Muscle of back (tissue), 11 donors: ENCODE measurements around the gene PAM16. TPM values are rescaled to one million over a fixed set of nuclear protein-coding genes. Genes with fewer than 3 reads are reported as not detected.
A peak's percentile ranks its signal among the peaks of the same experiment; 100 is the strongest.
"Not testable (repeated sequence)": the region's sequence is repeated elsewhere in the genome, so short reads cannot be mapped to it uniquely, and the experiment has no call there.

Source experiments
- DNase-seq, 3 donors: peaks; one replicate each; pipeline versions ENCODE4 v3.0.0 to v3.0.0-alpha.2; 2013
- polyA plus RNA-seq, 10 donors: library from polyadenylated mRNA; unstranded; fragments of 120-200 nt; gene quantifications; one replicate each; pipeline ENCODE4 v1.2.1, GENCODE V29; 2013; ENCODE audit not compliant: insufficient read length in 10 of 10

PAM16 gene
- polyA plus RNA-seq, 10 donors: 20.4 to 31.1 (median 22.2) TPM

DNA sequence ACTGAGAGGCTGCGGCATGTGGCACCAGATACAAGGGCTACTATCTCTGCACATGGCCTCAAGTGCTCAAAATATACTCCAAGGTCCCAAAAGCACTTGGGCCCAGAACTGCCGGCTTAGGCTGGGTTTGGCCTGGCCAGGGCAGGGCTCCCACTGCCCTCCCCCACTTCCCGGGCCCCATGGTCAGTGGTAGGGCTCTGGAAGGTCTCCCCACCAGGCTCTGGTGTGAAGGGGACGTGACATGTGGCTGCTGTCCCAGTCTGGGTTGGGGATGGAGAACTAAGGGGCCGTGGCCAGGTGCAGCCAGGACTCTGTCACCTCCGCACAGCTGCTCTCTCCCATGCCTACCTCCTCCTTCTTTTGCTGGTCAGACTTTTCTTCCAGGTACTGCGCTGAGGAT, 5.7 kb upstream of the PAM16 start:
- no peak for DNase-seq

DNA sequence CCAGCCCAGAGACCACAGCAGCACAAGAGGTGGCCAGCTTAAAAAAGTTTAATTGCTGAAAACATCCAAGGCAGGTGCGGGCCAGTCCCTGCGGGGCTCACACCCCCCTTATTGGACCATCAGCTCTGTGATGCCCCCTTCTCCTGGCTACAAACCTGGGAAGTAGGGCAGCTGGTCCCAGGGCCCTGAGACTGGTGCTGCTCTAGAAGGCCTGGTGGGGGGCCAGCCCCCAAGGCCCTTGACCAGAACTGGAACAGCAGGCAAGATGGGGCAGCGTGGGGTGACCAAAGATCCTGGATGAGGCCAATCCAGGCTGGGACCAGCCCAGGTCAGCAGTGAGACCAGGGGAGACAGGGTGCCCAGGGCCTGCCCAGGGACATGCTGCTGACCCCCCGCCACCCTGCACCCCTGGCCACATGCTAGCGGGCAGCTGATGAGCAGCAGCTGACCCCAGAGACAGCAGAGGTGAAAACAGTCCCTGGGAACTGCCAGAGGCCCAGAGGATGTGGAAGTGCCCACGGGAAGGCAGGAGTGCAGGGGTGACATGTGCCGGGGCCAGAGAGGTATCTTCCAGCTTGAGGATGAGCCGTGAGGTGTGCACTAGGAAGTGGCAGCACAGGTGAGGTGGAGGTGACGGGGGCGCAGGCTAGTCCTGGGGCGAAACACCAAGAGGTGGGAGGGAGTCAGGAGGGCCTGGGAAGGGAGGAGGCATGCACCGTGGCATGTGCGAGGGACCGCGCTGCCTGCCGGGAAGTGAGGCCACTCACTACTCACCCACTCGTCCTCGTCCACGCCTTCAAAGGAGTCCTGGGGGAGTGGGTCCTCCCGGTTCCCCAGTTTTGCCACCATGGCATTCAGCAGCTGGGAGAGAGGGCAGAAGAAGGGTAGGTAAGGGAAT, 3.6 kb upstream of the PAM16 start:
- no peak for DNase-seq

GRCh38 chr16:4353675-4354074, 2.6 kb upstream of the PAM16 start:
- no peak for DNase-seq

- DNase-seq: no peak
Observed at GRCh38 chr16:4352843-4353242, 1.7 kb upstream of the PAM16 start.

GRCh38 chr16:4351880-4352279, 759 bp upstream of the PAM16 start:
- peak in 1 of 3 donors; percentile 51 for DNase-seq

- no peak for DNase-seq
Observed at GRCh38 chr16:4350365-4350786, 745 bp downstream of the PAM16 start.

- DNase-seq: no peak
Observed at GRCh38 chr16:4349332-4349731, 1.8 kb downstream of the PAM16 start.

GRCh38 chr16:4347765-4348509, 3.2 kb downstream of the PAM16 start:
- DNase-seq: no peak

- no peak for DNase-seq
Observed at GRCh38 chr16:4347010-4347409, 4.1 kb downstream of the PAM16 start.

DNA sequence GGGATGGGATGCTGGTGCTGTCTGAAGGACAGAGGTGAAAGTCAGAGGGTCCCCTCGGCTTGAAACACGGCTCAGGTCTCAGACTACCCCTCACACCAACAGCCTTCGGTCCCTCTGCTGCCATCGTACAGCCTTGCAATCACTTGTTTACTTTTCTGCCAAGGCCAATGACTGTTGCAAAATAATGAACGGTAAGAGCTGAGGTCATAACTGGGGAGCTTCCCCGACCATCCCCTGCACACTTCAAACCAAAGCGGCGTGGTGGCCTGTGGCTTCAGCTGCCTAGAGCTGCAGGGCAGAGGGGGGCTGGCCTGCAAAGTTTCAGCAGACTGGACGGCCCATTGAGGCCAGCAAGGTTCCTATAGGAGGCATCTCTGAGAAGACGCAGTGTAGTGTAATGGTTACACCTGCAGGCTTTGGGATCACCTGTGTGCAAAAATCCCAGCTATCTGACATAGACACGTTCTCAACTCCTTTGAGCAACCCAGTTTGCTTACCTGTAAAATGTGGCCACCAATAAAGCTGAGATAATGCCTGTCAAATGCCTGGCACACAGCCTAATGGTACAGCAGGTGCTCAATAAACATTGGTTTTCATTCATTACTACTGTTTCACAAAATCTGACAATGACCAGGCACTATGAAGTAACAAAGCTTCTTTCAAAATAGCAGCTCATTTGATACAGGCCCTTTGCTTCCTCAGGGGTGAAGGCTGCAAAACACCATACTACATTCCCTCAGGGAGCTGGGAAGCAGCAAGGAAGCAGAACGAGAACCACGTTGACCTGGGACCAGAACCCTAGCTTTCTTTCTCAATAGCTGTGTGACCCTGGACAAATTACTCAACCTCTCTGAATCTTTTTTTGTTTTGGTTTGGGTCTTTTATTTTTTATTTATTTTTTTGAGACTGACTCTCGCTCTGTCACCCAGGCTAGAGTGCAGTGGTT, 5.0 kb downstream of the PAM16 start:
- DNase-seq: no peak

DNA sequence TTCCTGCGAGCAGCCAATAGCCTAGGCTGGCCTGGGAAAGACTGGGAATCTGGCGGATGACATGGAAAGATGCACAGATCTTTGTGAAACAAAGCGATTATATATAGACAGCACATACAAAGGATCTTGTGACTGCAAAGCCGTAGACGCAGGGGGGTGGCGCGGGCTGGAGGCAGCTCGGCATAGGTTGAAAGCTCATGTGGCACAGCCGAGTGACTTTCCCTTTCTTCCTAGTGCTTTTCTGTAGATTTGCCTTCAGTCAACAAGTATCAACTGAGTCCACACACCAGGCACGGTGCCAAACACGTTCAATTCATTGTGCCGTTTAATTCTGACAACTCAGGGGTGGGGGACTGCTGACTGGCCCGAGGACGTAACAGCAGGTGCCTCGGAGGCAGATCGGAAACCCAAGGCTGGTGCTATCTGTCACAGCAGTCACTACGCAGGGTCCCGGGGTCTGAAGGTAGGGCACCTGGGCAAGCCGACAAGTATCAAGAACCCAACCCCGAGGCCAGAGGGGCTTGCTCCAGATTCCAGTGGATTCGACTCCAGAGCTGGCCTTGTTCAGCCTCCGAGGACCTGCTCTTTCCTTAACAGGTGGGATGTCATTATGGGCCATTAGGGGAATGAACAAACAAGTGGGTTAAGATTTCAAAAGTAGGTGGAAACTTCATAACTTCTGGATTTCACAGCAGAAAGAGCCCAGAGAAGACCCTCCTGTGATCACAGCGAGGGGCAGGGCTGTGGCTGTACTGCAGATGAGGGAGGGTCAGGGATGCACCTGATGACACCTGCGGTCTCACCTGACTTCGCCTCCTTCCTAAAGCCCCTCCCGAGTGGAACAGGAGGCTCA, 5.9 kb downstream of the PAM16 start:
- DNase-seq: no peak

DNA sequence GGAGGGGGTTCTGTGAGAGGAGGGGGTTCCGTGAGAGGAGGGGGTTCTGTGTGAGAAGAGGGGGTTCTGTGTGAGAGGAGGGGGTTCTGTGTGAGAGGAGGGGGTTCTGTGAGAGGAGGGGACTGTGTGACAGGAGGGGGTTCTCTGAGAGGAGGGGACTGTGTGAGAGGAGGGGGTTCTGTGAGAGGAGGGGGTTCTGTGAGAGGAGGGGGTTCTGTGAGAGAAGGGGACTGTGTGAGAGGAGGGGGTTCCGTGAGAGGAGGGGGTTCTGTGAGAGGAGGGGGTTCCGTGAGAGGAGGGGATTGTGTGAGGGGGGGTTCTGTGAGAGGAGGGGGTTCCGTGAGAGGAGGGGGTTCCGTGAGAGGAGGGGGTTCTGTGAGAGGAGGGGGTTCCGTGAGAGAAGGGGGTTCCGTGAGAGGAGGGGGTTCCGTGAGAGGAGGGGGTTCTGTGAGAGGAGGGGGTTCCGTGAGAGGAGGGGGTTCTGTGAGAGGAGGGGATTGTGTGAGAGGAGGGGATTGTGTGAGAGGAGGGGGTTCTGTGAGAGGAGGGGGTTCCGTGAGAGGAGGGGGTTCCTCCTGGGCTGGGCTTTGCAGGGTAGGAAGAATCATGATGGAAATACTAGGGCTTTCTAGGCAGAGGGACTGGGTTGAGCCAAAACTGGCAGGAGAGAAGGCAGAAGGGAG, 6.7 kb downstream of the PAM16 start:
- DNase-seq: not testable (repeated sequence)

- DNase-seq: no peak
Observed at GRCh38 chr16:4342866-4343744, 8.0 kb downstream of the PAM16 start.

DNA sequence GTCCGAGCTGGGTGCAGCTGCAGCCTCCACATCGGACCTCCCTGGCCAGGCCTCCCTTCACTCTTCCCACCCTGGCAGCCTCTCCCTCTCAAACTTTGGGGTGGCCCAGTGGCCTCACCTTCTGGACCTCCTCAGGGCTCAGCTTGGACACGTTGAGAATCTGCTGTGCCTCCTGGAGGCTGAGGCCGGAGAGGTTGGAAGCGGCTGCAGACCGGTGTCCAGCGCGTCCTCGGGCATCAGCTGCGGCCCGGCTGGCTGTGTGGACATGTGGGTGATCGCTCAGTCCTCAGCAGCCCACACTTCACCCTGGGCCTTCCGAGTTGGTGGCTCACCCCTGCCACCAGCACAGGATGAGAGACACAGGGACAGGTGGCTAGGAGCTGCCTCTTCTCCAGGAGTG, 9.9 kb downstream of the PAM16 start:
- DNase-seq: no peak

GRCh38 chr16:4340443-4340842, 10.7 kb downstream of the PAM16 start:
- DNase-seq: no peak

GRCh38 chr16:4339909-4340308, 11.2 kb downstream of the PAM16 start:
- DNase-seq: peak in 1 of 3 donors; percentile 61

DNA sequence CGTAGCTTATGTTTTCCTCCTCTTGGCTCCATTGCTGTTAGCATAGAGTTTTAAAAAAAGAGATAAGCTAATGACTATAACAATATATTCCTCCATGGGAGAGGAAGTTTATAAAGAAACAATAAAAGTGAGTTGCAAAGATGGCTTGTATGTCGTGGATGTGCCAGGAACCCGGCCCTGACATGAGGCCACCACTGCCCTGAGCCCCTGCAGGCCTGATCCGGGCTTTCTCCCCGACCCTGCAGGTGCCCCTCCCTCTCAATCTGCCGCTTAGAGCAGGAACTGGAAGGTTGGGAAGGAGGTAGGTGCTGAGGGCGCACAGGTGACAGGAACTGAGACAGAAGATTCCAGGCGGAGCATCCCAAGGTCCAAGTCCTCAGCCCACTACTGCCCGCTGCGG, 11.7 kb downstream of the PAM16 start:
- no peak for DNase-seq

- peak in 1 of 3 donors; percentile 31 for DNase-seq
Observed at GRCh38 chr16:4338712-4339299, 12.3 kb downstream of the PAM16 start.

- DNase-seq: no peak
Observed at GRCh38 chr16:4338125-4338582, 13.0 kb downstream of the PAM16 start.
